ENCODE data around the gene RNASE7.

The RNASE7 gene

DNA sequence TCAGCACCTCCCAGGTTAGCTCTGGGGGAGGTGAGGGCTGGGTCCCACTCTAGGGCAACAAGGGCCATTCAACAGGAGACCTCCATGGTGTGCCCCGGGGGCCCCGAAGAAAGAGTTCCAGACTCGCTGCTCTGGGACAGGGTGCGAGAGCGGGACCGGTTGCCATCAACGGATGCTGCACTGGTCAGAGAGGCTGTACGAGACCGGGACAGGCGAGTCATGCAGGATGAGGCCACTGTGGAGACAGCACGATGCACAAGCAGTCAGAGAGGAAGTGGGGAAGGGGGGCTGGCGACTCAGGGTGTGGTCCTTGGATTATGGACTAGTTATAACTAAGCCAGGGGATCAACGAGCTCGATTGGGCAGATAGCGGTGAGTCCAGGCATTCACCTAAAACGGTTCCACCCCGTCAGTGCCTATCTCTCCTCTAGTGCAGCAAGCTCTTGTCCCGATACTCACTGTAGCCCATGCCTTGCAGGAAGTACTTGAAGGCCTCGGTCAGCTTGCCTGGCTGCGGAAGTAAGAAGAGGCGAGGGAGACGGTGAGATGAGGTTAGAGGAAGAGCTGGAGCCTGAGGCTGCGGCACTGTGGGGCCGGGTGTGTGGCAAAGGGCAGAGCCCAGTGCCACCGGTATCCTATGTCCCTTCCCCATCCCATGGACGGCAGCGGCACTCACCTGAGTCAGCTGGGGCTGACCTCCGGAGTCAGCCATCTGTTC, 24.5 kb upstream of the RNASE7 start:
- TF ChIP-seq, protein P1, sequence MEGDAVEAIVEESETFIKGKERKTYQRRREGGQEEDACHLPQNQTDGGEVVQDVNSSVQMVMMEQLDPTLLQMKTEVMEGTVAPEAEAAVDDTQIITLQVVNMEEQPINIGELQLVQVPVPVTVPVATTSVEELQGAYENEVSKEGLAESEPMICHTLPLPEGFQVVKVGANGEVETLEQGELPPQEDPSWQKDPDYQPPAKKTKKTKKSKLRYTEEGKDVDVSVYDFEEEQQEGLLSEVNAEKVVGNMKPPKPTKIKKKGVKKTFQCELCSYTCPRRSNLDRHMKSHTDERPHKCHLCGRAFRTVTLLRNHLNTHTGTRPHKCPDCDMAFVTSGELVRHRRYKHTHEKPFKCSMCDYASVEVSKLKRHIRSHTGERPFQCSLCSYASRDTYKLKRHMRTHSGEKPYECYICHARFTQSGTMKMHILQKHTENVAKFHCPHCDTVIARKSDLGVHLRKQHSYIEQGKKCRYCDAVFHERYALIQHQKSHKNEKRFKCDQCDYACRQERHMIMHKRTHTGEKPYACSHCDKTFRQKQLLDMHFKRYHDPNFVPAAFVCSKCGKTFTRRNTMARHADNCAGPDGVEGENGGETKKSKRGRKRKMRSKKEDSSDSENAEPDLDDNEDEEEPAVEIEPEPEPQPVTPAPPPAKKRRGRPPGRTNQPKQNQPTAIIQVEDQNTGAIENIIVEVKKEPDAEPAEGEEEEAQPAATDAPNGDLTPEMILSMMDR (conservative IDR thresholded peaks at IDR 0.05), result no peak
- no peak overlapping the region for H3K27ac ChIP-seq

DNA sequence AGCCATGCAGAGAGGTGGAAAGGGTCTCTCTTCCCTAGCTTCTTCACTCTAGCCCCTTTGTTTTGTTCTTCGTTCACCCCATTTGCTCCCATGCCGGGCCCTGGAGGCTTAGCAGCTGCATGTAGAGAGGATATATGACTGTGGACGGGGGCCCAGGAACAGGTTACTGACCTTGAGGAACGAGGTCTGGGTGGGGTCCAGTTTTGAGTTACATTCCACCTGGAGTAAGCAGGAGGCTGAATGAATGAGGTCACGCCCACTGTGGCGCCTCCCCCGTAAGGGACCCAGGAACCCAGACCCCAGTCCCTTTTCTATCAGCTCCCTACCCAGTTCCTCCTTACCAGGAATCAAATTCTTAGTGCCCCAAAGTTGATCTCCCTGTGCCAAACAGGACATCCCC, 23.9 kb upstream of the RNASE7 start:
- TF ChIP-seq, protein P1 (conservative IDR thresholded peaks at IDR 0.05), result no peak
- no peak overlapping the region for H3K27ac ChIP-seq

DNA sequence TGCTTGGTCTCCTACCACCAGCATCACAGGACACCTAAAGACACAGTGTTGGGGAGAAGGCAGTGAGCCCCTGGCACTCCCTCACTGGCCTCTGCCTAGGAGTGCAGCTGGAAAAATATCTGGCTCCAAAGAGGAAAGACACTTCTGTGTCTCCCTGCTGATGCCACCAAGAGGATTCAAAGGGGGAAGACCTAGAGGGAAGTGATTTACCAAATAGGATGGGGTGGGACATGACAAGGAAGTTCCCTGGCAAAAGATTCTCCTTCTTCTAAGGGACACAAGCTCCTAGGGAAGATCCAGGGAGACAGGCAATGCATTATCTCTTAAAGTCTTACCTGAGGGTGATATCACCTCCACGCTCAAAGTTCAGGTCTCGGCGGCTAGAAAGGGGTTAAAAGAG, 23.4 kb upstream of the RNASE7 start:
- no peak overlapping the region for H3K27ac ChIP-seq
- TF ChIP-seq, protein P1 (conservative IDR thresholded peaks at IDR 0.05), result no peak

DNA sequence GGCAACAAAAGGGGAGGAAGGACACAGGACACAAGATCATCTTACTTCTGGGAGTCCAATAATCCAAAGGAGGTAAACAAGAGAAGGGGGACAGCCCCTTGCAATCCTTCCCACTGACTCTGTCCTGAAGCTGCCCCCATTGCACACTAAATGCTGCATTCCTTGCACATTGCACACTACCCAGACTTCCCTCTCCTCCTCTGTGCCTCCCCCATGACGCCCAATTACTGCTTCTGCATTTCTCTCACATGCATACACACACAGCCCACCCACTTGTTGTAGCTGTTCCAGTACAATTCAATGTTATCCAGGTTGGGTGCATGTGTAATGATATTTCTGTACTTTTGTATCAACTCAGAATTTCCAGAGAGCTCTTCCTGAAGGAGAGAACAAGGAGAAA, 22.8 kb upstream of the RNASE7 start:
- TF ChIP-seq, protein P1 (conservative IDR thresholded peaks at IDR 0.05), result no peak
- no peak overlapping the region for H3K27ac ChIP-seq

DNA sequence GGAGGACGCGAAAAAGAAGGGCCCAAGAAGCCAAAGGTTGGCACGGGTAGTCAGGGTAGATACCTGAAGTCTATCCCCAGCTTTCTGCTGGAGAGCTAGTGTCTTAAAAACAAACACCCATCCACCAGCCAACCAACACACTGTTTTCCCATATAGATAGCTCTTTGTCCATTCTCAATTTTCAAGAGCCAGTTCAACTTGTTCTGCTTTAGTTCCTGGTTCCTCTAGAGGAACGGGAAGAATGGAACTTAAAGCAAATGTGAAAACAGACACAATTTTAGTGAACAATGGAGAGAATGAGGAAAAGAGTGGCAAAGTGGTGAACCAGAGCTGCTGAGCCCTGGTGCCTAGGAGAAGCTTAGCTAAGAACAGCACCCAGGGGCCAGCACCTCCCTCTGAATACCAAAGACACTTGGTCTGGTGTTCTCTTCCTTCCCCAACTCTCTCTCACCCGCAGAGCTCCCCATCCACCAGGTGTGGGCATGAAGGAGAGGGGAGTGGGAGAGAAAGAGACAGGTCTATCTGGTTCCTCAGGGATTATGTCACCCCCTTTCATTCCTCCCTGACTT, 21.1 kb upstream of the RNASE7 start:
- TF ChIP-seq, protein P1 (conservative IDR thresholded peaks at IDR 0.05), result no peak
- H3K27ac ChIP-seq, result no peak overlapping the region

DNA sequence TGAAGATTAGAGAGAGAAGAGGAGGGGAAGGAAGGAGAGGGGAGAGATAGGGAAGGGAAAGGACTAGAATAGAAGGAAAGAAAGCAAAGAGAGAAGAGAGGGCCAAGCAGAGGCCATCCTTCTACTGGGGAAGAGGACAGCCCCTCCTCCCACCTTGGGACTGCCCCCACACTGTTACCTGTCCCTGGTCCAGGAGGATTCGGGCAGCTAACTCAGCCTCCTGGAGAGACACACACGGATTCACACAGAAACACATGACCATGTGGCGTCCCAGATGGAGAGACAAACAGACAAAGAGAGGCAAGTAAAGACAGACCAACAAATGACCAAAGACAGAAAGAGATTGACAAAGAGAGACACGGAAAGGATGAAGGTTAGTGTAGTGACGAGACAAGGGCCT, 19.5 kb upstream of the RNASE7 start:
- TF ChIP-seq, protein P1 (conservative IDR thresholded peaks at IDR 0.05), result no peak
- H3K27ac ChIP-seq, result no peak overlapping the region

DNA sequence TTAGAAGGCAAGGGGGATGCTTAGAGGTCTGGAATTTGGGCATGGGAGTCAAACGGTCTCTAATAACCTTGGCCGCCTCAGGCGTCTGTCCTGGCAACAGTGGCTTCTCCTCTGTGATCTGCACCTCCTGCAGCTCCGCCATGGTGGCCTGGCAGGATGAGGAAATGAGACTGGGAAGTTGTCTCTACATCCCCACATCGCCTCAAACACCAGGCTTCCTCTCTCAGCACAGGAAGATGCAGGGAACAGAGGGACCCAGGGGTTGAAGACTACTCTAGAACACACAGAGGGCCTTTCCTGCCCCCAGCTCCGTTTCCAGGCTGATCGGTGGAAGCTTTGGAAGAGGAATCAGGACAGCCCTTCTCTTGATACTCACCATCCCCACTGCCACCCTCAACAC, 19.0 kb upstream of the RNASE7 start:
- TF ChIP-seq, protein P1 (conservative IDR thresholded peaks at IDR 0.05), result no peak
- H3K27ac ChIP-seq, result no peak overlapping the region
